ENCODE results near the gene ANKRD23.

The ANKRD23 gene

DNA sequence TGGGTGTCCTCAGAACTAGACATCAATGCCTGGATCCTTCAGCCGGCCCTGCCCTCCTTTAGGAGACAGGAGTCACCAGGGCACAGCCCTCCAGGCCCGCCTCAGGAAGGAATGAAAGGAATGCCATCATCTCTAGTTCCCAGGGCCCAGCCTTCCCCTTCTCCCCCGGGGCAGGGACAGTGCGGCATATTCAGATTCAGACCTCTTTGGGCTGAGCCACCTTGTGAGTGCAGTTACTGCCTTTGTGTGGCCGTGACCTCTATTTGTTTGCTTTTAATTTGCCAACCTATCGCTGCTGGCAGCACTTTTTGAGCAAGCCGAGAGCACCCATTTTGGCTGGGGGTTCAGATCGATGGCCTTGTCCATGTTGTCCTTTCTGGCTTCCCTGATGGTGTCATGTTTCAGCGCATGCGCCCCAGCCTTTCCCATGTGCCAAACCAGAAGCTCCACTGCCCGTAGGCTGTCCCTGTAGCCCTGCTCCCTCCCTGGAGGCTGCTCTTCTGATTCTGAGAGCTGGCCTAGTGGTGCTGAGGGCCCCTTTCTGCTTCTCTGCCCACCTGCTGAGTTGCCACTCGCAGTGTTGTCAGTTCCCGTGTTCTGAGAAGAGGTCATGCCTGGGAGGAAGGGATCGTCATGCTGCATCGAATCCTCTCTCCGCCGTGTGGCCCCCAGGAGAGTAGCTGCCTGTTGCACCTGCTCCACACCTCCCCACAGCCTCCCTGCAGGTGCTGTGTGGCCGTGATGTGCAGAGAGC, 10.9 kb downstream of the ANKRD23 start:
- Histone ChIP-seq H3K9ac (ENCODE audit: low read length) (peak overlapping the region; percentile 38), H3K23ac (ENCODE audit: low read length) (no peak overlapping the region), H4K8ac (ENCODE audit: low read depth, low read length) (no peak overlapping the region), H3K4ac (ENCODE audit: low read depth, low read length) (no peak overlapping the region), H3K56ac (ENCODE audit: low read length) (peak overlapping the region; percentile 17), H3K27ac (ENCODE audit: low read depth, low read length) (no peak overlapping the region), H3K27me3 (ENCODE audit: insufficient read depth, low read length, poor library complexity) (no peaks in the 10 kb centered on the region), H2AK5ac (ENCODE audit: low read length) (no peak overlapping the region), H4K5ac (ENCODE audit: low read length) (no peak overlapping the region), H3K4me1 (ENCODE audit: control insufficient read depth, low read depth, low read length) (no peaks in the 10 kb centered on the region), H3K4me2 (ENCODE audit: low read length) (peak overlapping the region; percentile 15), H3K4me3 (ENCODE audit: low read length) (no peak overlapping the region), H2BK15ac (replicated peaks; ENCODE audit: low read depth) (no peak overlapping the region), H2BK120ac (ENCODE audit: low read depth, low read length) (no peak overlapping the region), H3K18ac (ENCODE audit: low read length) (no peak overlapping the region), H3K79me1 (ENCODE audit: low read length) (no peaks in the 10 kb centered on the region), H3K79me2 (ENCODE audit: control insufficient read depth, insufficient read depth, low read length) (no peaks in the 10 kb centered on the region), H3K36me3 (ENCODE audit: control insufficient read depth, insufficient read depth, low read length) (peaks cover 2% of the 10 kb centered on the region), H2BK5ac (ENCODE audit: low read length) (no peak overlapping the region)
- DNase-seq: peak; percentile 95
- no CpG with 5 or more reads among the region's 18 CpGs for WGBS (ENCODE audit: extremely low coverage, insufficient coverage, low lambda C conversion rate)

DNA sequence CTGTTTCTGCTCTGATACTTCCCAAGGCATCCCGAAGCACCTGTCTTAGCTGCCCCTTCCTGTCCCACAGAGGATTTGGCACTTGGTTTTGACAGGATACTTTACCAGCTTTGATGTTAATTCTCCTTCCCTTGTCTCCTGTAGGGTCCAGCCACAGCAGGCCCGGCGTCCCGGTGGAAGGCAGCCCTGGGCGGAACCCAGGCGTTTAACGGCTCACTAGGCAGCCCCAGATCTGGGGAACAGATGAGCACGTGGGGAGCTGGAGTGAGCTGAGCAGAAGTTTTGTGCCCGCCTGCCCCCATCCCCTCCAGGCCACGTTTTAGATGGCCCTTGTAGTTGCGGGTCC, 11.4 kb downstream of the ANKRD23 start:
- H2AK5ac ChIP-seq (ENCODE audit: low read length): no peak overlapping the region
- H3K56ac ChIP-seq (ENCODE audit: low read length): no peak overlapping the region
- H3K27me3 ChIP-seq (ENCODE audit: insufficient read depth, low read length, poor library complexity): no peaks in the 10 kb centered on the region
- H4K5ac ChIP-seq (ENCODE audit: low read length): no peak overlapping the region
- no peak overlapping the region for H3K4ac ChIP-seq (ENCODE audit: low read depth, low read length)
- no peak overlapping the region for H3K23ac ChIP-seq (ENCODE audit: low read length)
- H3K4me2 ChIP-seq (ENCODE audit: low read length): no peak overlapping the region
- no peak overlapping the region for H3K4me3 ChIP-seq (ENCODE audit: low read length)
- H2BK5ac ChIP-seq (ENCODE audit: low read length): no peak overlapping the region
- no peak overlapping the region for H3K27ac ChIP-seq (ENCODE audit: low read depth, low read length)
- H3K4me1 ChIP-seq (ENCODE audit: control insufficient read depth, low read depth, low read length): no peaks in the 10 kb centered on the region
- no peak overlapping the region for H2BK15ac ChIP-seq (replicated peaks; ENCODE audit: low read depth)
- no peak for DNase-seq
- H3K18ac ChIP-seq (ENCODE audit: low read length): no peak overlapping the region
- H4K8ac ChIP-seq (ENCODE audit: low read depth, low read length): no peak overlapping the region
- WGBS (ENCODE audit: extremely low coverage, insufficient coverage, low lambda C conversion rate): no CpG with 5 or more reads among the region's 11 CpGs
- H3K36me3 ChIP-seq (ENCODE audit: control insufficient read depth, insufficient read depth, low read length): peaks cover 4% of the 10 kb centered on the region
- no peaks in the 10 kb centered on the region for H3K79me2 ChIP-seq (ENCODE audit: control insufficient read depth, insufficient read depth, low read length)
- H3K79me1 ChIP-seq (ENCODE audit: low read length): no peaks in the 10 kb centered on the region
- H3K9ac ChIP-seq (ENCODE audit: low read length): peak overlapping the region; percentile 38
- no peak overlapping the region for H2BK120ac ChIP-seq (ENCODE audit: low read depth, low read length)

DNA sequence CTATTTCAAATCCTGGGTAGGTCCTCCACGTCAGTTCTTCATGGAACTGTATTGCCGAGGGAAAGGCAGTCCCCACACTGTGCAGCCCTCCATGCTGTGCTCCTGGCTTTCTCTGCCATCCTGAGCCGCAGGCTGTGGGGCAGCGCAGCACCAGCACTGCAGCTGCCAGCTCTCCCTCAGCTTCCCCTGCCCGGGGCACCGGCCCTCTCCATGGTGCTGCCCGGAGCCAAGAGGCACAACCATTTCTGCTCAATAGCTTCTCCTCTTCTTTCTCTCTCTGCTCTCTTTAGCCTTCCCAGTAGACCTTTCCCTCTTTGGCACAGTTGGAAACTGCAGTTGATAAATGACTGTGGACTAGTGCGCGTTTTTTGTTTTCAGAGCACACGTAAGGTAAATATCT, 12.1 kb downstream of the ANKRD23 start:
- peaks cover 4% of the 10 kb centered on the region for H3K36me3 ChIP-seq (ENCODE audit: control insufficient read depth, insufficient read depth, low read length)
- no peak overlapping the region for H3K4me3 ChIP-seq (ENCODE audit: low read length)
- no peaks in the 10 kb centered on the region for H3K27me3 ChIP-seq (ENCODE audit: insufficient read depth, low read length, poor library complexity)
- no peak overlapping the region for H2BK15ac ChIP-seq (replicated peaks; ENCODE audit: low read depth)
- H3K27ac ChIP-seq (ENCODE audit: low read depth, low read length): no peak overlapping the region
- H2BK120ac ChIP-seq (ENCODE audit: low read depth, low read length): no peak overlapping the region
- no peak overlapping the region for H4K5ac ChIP-seq (ENCODE audit: low read length)
- H4K8ac ChIP-seq (ENCODE audit: low read depth, low read length): no peak overlapping the region
- H3K9ac ChIP-seq (ENCODE audit: low read length): no peak overlapping the region
- no peak overlapping the region for H3K4ac ChIP-seq (ENCODE audit: low read depth, low read length)
- no peak overlapping the region for H3K56ac ChIP-seq (ENCODE audit: low read length)
- H2BK5ac ChIP-seq (ENCODE audit: low read length): no peak overlapping the region
- H3K4me2 ChIP-seq (ENCODE audit: low read length): no peak overlapping the region
- no peaks in the 10 kb centered on the region for H3K79me2 ChIP-seq (ENCODE audit: control insufficient read depth, insufficient read depth, low read length)
- H3K4me1 ChIP-seq (ENCODE audit: control insufficient read depth, low read depth, low read length): no peaks in the 10 kb centered on the region
- H2AK5ac ChIP-seq (ENCODE audit: low read length): no peak overlapping the region
- H3K23ac ChIP-seq (ENCODE audit: low read length): no peak overlapping the region
- no peaks in the 10 kb centered on the region for H3K79me1 ChIP-seq (ENCODE audit: low read length)
- DNase-seq: peak; percentile 27
- WGBS (ENCODE audit: extremely low coverage, insufficient coverage, low lambda C conversion rate): no CpG with 5 or more reads among the region's 10 CpGs
- H3K18ac ChIP-seq (ENCODE audit: low read length): no peak overlapping the region

DNA sequence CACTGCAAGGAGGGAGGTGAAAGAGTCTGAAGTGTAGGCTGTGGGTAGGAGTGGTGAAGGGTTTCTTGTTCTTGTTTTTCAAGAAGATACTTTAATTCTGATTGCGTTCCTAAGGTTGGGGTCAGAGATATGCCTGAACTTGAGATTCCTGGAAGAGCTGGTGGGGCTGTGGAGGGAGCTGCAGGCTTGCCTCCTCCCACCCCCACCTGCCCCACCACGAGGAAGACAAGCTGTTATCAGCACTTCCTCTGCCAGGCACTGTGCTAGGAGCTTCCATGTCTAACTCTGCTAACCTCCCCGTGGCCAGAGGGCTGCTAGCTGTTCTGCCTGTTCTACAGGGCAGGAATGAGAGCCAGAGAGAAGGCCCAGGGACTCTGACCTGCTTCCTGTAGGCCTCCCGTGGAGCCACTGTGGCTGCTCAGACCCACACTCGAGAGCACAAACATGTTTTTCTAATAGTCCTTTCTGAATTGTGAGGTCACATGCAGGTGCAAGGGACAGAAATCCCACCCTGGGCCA, 13.7 kb downstream of the ANKRD23 start:
- Histone ChIP-seq H2BK120ac (ENCODE audit: low read depth, low read length) (no peak overlapping the region), H3K79me1 (ENCODE audit: low read length) (no peaks in the 10 kb centered on the region), H3K9ac (ENCODE audit: low read length) (no peak overlapping the region), H3K4me3 (ENCODE audit: low read length) (no peak overlapping the region), H3K36me3 (ENCODE audit: control insufficient read depth, insufficient read depth, low read length) (peaks cover 4% of the 10 kb centered on the region), H3K56ac (ENCODE audit: low read length) (no peak overlapping the region), H3K27ac (ENCODE audit: low read depth, low read length) (no peak overlapping the region), H3K79me2 (ENCODE audit: control insufficient read depth, insufficient read depth, low read length) (no peaks in the 10 kb centered on the region), H2BK15ac (replicated peaks; ENCODE audit: low read depth) (no peak overlapping the region), H3K4me2 (ENCODE audit: low read length) (no peak overlapping the region), H4K5ac (ENCODE audit: low read length) (no peak overlapping the region), H3K18ac (ENCODE audit: low read length) (no peak overlapping the region), H4K8ac (ENCODE audit: low read depth, low read length) (no peak overlapping the region), H2BK5ac (ENCODE audit: low read length) (no peak overlapping the region), H3K27me3 (ENCODE audit: insufficient read depth, low read length, poor library complexity) (no peaks in the 10 kb centered on the region), H2AK5ac (ENCODE audit: low read length) (no peak overlapping the region), H3K4ac (ENCODE audit: low read depth, low read length) (no peak overlapping the region), H3K4me1 (ENCODE audit: control insufficient read depth, low read depth, low read length) (no peaks in the 10 kb centered on the region), H3K23ac (ENCODE audit: low read length) (no peak overlapping the region)
- no CpG with 5 or more reads among the region's 5 CpGs for WGBS (ENCODE audit: extremely low coverage, insufficient coverage, low lambda C conversion rate)
- DNase-seq: no peak

DNA sequence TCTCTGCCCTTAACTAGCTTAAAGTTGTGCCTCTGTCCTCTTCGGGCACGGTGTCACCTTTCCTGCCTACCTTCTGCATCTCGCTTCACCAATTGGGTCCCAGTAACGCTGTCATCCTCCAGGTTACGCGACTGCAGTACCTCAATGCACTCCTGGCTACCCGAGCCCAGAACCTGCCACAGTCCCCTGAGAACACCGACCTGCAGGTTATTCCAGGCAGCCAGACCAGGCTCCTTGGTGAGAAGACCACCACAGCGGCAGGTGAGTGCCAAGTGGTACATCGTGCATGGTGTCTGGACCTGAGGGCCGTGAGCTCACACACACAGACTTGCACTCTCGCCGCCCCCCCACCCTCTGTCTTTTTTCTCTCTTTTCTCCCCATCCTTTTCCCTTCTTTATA, 14.9 kb downstream of the ANKRD23 start:
- no peak overlapping the region for H3K4ac ChIP-seq (ENCODE audit: low read depth, low read length)
- no peak overlapping the region for H3K4me2 ChIP-seq (ENCODE audit: low read length)
- no peak overlapping the region for H2AK5ac ChIP-seq (ENCODE audit: low read length)
- no peak overlapping the region for H3K4me3 ChIP-seq (ENCODE audit: low read length)
- no peak overlapping the region for H3K18ac ChIP-seq (ENCODE audit: low read length)
- H4K5ac ChIP-seq (ENCODE audit: low read length): no peak overlapping the region
- WGBS (ENCODE audit: extremely low coverage, insufficient coverage, low lambda C conversion rate): no CpG with 5 or more reads among the region's 13 CpGs
- H3K79me1 ChIP-seq (ENCODE audit: low read length): peaks cover 2% of the 10 kb centered on the region
- no peak overlapping the region for H2BK15ac ChIP-seq (replicated peaks; ENCODE audit: low read depth)
- H3K23ac ChIP-seq (ENCODE audit: low read length): no peak overlapping the region
- H3K9ac ChIP-seq (ENCODE audit: low read length): no peak overlapping the region
- no peak overlapping the region for H3K56ac ChIP-seq (ENCODE audit: low read length)
- H3K36me3 ChIP-seq (ENCODE audit: control insufficient read depth, insufficient read depth, low read length): peaks cover 4% of the 10 kb centered on the region
- H4K8ac ChIP-seq (ENCODE audit: low read depth, low read length): no peak overlapping the region
- H3K4me1 ChIP-seq (ENCODE audit: control insufficient read depth, low read depth, low read length): no peaks in the 10 kb centered on the region
- H2BK120ac ChIP-seq (ENCODE audit: low read depth, low read length): no peak overlapping the region
- H3K79me2 ChIP-seq (ENCODE audit: control insufficient read depth, insufficient read depth, low read length): peaks cover 1% of the 10 kb centered on the region
- no peaks in the 10 kb centered on the region for H3K27me3 ChIP-seq (ENCODE audit: insufficient read depth, low read length, poor library complexity)
- H3K27ac ChIP-seq (ENCODE audit: low read depth, low read length): no peak overlapping the region
- no peak for DNase-seq
- no peak overlapping the region for H2BK5ac ChIP-seq (ENCODE audit: low read length)

DNA sequence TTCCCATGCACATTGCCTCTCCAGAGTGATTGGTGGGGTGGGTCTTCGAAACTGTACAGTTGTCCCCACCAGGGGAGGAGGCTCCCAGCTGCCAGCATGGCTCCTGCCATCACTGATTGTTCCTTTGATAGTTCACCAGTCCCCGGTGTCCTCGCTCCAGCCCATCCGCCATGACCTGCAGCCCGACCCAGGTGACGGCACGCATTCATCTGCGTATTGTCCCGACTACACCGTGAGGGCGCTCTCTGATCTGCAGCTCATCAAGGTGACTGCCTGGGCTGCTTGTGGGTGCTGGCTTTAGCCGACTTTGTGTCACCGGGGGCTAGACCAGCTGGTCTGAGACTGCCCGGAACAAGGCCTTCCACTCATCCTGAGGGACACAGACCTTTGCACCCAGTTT, 15.4 kb downstream of the ANKRD23 start:
- no peak overlapping the region for H3K4me3 ChIP-seq (ENCODE audit: low read length)
- DNase-seq: no peak
- no peak overlapping the region for H3K27ac ChIP-seq (ENCODE audit: low read depth, low read length)

More for the DNA sequence above, 15.4 kb downstream of the ANKRD23 start:
- Histone ChIP-seq H3K9ac (ENCODE audit: low read length) (no peak overlapping the region), H3K79me2 (ENCODE audit: control insufficient read depth, insufficient read depth, low read length) (peaks cover 1% of the 10 kb centered on the region), H3K4ac (ENCODE audit: low read depth, low read length) (no peak overlapping the region), H3K56ac (ENCODE audit: low read length) (no peak overlapping the region), H4K5ac (ENCODE audit: low read length) (no peak overlapping the region), H2BK5ac (ENCODE audit: low read length) (no peak overlapping the region), H3K4me2 (ENCODE audit: low read length) (no peak overlapping the region), H3K4me1 (ENCODE audit: control insufficient read depth, low read depth, low read length) (no peaks in the 10 kb centered on the region), H4K8ac (ENCODE audit: low read depth, low read length) (no peak overlapping the region), H2BK15ac (replicated peaks; ENCODE audit: low read depth) (no peak overlapping the region), H3K79me1 (ENCODE audit: low read length) (peaks cover 2% of the 10 kb centered on the region), H2BK120ac (ENCODE audit: low read depth, low read length) (no peak overlapping the region), H3K23ac (ENCODE audit: low read length) (no peak overlapping the region), H3K27me3 (ENCODE audit: insufficient read depth, low read length, poor library complexity) (no peaks in the 10 kb centered on the region), H2AK5ac (ENCODE audit: low read length) (no peak overlapping the region), H3K18ac (ENCODE audit: low read length) (no peak overlapping the region), H3K36me3 (ENCODE audit: control insufficient read depth, insufficient read depth, low read length) (peaks cover 4% of the 10 kb centered on the region)
- WGBS (ENCODE audit: extremely low coverage, insufficient coverage, low lambda C conversion rate): no CpG with 5 or more reads among the region's 14 CpGs
